DMS79 treated with DMSO at 0.1 percent for 48 hours (cell line): Measurements from ENCODE around the gene CDH3.

Source experiments
- DNase-seq: peaks from one replicate; lab custom pipeline; 2025; lab: John Stamatoyannopoulos, UW

The CDH3 gene

DNA sequence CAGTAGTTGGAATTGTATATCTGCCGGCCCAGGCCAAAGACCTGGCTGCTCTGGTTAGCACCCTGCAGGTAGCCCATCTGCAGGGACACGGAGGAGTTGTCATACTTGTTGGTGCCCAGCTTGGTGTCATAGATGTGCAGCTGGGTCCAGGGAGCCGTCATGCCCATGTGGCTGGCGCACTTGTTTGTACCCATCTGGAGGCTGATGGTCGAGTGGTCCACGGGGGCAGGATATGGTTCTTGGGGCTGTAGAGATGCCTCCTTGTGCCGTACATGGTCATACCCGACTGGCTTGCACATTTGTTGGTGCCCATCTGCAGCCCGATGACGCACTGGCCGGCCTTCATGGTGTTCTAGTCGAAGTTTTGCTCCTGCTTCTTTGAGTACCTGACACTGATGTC, 6.0 kb downstream of the CDH3 start:
- no peak for DNase-seq

DNA sequence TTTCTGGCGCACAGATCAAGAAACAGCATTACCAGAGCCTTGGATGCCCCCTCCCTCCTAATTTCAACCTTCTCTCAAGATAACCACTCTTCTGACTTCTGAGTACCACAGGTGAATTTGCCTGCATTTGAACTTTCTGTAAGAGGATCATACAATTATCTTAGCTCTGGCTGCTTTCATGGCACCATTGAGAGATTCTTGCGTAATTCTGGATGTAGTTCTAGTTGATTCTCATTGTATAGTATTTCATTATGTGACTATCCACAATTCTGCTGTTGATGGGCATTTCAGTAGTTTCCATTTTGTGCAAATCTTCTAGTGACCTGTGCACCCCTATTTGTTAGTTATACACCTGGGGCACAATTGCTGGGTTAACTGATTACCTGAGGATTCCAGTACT, 7.5 kb downstream of the CDH3 start:
- DNase-seq = no peak

DNA sequence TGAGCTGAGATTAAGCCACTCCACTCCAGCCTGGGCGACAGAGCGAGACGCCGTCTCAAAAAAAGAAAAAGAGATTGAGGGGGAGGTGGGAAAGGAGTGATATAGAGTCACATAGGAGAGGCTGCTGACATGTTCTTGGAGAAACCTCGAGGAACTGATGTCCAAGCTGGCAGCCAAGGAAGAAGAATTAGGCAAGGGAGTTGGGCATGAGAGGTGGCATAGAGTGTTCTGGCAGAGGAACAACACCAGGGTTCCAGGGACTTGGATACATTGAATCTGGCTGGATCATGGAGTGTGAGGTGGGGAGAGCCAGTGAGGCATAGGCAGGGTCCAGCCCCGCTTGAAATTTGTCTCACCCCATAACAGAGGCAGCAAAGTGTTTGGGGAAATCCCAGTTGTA, 10.7 kb downstream of the CDH3 start:
- no peak for DNase-seq

DNA sequence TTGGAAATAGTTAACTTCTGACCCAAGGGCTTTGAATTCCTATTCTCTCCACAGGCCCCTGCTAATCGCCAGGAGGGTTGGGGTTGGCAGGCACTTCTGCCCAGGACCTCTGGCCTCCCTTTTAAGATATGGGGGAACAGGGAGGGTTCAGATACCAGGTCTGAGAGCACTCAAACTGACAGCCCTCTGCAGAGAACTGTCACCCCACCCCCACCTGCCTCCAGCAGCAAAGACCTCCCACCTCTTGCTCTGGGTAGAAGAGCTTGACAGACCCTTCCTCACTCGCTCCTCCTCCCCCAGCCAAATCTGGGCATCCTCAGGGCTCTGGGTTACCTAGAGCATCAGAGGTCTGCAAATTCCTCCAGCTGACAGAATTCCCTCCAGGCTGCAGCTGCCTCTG, 11.6 kb downstream of the CDH3 start:
- no peak for DNase-seq

DNA sequence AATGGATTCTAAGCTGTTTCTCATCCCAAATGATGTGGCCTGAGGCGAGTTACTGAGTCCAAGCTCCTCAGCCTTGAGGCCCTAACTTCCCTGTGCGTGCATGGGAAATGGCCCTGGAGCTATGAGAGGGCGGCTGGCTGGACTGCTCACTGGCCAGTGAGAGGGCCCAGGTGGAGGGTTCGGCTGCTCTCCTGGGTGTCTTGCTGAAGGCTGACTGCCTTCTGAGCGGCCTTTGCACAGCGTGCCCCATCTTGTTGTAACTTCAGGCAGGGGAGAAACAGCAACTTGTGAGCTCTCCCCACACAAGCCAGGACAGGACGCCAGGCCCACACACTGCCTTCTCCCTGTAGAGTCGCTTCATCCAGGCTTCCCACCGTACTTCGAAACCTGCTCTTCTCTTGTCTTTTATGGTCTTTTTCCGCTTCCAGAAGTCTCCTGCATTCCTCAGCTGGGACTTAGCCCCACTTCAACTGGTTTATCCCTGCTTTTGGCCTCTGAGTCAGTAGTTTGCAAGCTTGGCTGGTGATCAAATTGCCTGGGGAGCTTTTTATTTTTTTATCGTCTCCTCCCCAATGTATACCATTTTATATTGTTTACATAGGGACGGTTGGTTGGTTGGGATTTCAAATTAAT, 13.3 kb downstream of the CDH3 start:
- DNase-seq = no peak

DNA sequence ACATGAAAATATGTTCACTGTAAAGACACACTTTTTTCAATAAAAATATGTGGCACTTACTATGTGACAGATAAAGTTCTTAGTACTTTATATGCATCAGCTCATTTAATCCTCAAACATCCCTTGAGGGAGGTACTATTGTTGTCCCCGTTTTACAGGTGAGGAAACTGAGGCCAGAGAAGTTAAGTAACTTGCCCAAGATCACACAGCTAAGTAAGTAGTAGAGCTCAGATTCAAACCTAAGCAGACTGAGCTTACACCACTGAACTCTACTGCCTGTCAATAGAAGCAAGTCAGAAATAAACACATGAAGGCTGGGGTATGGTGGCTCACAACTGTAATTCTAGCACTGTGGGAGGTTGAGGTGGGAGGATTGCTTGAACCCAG, 13.9 kb downstream of the CDH3 start:
- no peak for DNase-seq

DNA sequence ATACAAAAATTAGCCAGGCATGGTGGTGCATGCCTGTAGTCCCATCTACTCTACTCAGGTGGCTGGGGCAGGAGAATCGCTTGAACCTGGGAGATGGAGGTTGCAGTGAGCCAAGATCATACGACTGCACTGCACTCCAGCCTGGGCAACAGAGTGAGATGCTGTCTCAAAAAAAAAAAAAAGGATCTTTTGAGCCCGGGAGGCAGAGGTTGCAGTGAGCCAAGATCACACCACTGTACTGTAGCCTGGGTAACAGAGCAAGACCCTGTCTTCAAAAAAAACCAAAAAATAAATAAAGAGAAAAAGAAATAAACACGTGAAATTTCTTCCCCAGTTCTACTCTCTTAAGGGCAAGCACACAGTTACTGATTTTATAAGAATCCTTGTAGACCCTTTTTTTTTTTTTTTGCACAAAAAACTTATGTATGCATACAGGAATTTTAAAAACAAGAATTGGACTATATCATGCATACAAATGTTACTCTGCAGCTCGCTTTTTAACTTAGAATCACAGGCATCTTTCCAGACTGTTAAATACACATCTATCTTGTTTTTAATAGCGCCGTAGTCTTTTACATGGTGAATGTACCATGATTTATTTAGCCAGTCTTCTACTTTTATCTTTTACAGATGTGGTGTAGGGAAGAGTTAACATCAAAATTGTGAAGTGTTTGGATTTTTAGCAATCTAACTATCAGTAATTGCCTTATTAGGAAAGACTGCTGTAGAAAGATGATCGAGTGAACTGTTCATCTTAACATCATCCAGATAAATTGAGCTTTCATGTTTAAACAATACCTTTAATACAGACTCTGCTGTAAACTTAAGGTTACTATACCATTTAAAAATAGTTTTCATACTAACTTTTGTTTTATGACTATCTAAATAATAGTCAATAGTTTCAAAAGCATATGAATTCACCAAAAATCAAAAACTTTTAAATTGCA, 14.6 kb downstream of the CDH3 start:
- no peak for DNase-seq

DNA sequence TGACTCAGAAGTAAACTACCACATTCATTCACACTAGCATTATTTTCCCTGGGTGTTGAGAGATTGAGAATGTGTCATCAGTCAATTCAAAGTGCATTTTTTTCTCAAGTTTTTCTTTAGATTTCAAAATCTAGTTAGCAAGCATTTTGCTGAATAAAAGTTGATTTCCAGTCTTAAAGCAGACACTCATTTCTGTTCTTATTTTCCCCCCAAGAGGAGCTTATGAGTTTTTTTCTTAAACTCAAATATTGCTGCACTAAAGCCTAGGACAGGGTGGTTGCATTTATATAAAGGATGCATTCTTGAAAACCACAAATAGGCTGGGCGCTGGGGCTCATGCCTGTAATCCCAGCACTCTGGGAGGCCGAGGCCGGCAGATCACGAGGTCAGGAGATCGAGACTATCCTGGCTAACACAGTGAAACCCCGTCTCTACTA, 15.3 kb downstream of the CDH3 start:
- DNase-seq = no peak

DNA sequence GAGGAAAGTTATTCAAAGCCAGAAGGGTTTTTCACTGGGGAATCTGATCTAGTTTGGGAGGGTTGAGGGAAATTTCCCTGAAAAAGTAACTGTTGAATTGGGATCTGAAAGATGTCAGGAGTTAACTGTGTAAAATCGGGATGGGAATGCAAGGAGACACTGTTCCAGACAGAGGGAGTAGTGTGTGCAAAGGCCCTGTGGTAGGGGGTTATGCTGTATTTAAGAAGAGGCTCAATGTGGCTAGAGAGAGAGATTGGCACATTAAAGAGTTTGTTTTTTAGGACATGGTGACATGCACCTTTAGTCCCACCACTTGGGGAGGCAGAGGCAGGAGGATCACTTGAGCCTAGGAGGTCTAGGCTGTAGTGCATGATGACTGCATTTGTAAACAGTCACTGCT, 16.9 kb downstream of the CDH3 start:
- DNase-seq = no peak

DNA sequence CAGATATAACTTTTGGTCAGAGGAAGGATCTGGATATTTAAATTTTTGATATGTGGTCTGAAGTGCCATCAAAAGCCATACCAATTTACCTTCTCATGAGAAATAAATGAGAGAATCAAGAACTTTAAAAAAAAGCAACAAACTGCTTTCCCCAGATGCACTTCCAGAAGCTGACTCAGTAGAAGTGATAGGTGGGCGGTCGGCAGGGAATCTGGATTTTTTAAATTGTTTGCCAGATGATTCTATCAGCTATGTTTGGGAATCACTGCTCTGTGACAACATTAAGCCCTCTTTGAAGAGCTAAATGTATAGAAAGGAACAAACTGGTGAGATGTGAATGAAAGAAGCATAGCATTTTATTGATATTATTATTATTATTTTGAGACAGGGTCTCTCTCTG, 19.2 kb downstream of the CDH3 start:
- DNase-seq = no peak

DNA sequence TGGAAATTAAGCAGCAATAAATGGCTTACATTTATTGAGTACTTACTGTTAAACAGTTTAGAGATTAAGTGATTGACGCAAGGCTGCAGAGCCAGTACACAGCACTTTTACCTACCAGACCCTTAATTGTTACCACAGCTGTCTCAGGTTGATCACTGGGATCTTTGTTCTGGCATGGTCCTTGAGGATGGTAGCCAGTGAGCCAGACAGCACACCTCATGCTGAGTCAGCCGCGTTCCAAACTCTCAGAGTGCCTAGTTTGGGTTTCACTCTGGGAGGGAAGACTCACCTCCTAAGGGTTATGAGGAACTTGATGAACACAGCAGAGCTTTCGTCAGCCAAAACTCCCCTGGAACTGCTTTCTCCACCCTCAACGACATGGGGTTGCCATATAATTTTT, 20.4 kb downstream of the CDH3 start:
- no peak for DNase-seq

DNA sequence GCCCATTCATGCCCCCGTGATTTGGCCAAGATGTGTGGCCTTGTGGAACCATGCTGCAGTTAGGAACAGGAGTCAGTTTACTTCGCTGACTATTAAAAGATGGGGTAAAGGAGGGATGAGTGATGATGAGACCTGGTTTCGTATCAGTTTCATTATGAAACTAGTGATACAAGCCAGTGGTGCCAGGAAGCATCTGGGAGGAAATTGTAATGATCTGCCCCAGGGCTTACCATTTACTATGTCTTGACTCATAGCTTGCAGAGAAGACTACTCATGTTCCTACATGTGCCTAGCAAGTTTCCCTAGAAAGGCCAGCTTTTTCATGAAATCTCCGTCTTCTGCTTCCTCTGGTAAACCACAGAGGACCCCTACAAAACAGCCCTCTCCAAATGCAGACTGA, 23.2 kb downstream of the CDH3 start:
- no peak for DNase-seq

DNA sequence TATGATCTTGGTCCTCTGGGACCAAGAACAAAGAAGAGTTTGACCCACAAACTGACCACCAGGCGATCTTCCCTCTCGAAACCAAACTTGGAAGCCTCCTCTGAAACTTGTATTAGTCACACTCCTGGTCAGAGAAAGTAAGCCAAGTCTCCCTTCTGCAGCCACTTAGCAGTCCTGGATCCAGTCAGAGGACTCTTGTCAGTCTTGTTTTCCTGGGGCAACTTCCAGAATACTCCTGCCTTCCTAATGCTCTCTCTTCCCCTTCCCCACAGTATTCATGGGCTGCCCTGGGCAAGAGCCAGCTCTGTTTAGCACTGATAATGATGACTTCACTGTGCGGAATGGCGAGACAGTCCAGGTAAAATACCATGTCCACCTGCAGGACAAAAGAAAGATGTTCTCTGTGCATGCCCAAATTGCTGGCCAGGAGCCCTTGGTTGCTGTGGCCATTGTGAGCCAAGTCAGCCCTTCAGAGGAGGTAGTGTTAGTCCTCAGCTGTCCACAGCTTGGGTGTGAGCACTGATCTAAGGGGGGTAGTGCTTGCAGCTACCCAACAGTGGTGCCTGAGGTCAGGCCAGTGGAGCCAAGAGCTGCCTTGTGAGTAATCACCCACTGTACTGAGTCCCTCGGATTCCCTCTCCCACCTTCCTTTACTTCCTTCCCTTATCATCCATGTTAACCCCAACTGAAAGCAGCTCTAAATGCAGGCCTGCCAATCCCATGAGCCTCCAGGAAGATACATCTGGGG, 31.2 kb downstream of the CDH3 start:
- DNase-seq = no peak

DNA sequence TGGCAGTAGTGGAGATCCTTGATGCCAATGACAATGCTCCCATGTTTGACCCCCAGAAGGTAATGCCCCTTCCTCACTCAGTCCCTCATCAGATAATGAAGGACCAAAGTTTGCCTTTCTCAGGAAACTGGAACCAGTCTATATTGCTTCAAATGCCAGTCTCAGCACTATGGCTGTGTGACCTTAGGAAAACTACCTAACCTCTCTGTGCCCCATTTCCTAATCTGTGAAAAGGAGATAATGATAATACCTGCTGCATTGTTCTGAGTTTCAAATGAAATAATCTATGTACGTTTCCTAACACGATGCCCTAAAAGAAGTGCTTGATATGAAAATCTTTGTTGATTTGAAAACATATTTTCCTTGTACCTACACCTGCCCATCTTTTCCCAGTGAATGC, 35.9 kb downstream of the CDH3 start:
- no peak for DNase-seq

DNA sequence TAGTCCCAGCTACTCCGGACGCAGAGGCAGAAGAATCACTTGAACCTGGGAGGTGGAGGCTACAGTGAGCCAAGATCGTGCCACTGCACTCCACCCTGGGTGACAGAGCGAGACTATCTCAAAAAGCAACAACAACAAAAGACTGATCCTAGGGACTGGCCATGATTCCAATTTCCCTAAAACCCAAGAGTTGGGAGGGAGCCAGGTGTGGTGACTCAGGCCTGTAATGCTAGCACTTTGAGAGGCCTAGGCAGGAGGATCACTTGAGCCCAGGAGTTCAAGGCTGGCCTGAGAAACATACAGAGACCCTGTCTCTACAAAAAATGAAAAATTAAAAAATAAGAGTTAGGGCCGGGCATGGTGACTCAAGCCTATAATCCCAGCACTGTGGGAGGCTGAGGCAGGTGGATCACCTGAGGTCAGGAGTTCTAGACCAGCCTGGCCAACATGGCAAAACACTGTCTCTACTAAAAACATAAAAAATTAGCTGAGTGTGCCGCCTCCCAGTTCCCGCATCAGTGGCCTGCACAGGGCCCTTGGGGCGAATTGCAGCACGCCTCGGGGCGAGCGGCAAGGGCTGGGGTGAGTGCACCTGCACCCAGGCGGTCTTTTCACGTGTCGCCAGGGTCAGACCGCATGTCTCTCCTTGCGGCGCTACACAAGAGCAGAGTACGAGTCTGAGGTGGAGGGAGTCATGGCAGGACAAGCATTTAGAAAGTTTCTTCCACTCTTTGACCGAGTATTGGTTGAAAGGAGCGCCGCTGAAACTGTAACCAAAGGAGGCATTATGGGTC, 40.8 kb downstream of the CDH3 start:
- no peak for DNase-seq

DNA sequence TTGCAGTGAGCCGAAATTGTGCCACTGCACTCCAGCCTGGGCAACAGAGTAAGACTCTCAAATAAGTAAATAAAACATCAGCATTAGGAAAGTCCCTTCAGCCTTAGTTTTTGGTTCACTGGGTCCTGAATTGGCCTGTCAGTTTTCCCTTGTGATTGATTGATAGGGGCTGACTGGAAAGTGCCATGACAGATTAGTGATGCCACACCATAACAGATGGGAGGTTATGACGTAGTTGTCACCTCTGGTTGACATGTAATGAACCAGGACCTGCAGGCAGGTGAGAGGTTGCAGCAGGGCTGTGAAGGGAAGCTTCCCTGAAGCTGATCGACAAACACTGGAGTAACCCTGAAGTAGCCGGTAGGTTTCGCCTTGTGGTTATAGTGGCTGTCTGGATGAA, 41.8 kb downstream of the CDH3 start:
- DNase-seq = no peak

DNA sequence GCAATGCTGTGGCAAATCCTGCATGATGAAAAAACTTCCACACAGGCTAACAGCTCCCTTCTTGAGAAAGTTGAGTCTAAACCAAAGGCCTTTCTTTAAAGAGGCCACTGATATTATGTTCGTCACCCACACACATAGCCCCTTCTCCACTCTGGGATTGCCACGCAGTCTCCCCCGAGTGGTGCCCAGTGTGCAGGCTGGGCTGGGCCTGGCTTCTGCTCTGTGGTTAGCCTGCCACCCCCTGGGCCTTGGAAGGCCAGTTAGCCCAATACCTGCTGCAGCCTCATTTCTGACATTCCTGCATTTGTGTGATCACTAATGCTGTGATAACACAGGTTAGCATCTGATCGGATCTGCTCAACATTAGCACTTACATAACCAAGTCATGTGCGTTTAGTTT, 44.8 kb downstream of the CDH3 start:
- no peak for DNase-seq

DNA sequence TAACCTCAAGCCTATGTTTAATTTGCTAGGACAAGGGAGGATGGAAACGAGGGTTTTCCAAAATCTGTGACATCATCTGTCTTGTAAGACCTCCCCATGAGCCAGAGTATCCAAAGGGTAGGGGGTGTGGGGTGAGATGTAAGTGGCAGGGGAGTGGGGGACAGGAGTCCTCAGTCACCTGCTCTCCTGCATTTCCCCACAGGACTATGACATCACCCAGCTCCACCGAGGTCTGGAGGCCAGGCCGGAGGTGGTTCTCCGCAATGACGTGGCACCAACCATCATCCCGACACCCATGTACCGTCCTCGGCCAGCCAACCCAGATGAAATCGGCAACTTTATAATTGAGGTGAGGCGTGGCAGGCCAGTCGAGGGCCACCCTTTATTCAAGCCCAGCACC, 50.5 kb downstream of the CDH3 start:
- no peak for DNase-seq

DNA sequence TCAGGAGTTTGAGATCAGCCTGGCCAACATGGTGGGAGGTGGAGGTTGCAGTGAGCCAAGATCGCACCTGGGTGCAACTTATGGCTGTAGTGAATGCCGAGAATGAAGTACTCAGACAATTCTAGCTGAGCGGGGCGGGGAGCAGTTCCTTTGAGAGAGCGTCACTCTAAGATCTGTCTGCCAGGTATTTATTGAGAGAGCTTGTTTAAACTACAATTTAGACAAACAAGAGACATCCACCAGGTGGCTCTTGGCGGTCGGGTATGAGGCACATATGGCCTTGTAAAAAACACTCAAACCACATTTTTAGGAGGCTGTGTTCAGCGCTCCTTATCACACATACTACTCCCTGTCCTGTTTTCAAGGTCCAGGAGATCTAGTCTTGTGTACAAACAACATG, 51.4 kb downstream of the CDH3 start:
- no peak for DNase-seq

DNA sequence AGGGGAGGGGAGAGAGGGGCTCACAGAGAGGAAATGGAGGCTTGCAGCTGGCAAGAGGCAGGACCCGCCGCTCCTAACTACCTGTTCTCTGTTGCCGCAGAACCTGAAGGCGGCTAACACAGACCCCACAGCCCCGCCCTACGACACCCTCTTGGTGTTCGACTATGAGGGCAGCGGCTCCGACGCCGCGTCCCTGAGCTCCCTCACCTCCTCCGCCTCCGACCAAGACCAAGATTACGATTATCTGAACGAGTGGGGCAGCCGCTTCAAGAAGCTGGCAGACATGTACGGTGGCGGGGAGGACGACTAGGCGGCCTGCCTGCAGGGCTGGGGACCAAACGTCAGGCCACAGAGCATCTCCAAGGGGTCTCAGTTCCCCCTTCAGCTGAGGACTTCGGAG, 53.0 kb downstream of the CDH3 start:
- DNase-seq = no peak

DNA sequence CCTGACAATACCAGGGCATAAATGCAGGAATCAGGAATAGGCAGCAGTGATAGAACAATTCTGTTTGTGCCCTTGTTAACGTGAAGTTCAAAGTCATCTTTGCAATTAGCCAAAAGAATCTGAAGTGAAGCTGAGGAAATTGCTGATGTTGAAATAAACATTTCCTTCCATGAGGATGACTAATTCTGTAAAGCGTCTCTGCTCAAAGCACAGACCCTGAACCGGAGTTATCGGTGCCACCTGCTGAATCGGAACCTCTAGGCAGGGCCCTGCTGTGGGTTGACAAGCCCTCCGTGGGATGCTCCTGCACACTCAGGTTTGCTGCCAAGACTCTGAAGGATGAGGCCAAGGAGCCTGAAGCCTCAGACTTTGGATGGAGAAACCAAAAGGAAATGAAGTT, 55.0 kb downstream of the CDH3 start:
- DNase-seq = no peak

DNA sequence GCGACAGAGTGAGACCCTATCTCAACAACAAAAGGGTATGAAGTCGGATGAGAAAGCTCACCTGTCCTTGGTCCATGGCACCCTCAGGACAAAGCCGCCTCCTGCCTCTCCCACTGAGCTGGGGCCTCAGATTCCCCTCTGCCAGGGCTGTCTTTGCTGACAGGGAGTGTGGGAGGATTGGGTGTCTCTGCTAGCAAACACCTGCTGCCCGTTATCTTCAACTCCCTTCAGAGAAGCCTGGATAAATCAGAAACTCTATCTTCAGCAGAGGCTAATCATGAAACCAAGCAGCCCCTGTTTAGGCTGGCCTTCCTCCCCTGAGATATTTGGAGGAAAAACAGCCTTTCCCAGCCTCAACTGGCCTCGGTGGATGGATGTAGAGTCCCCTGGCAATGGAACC, 55.7 kb downstream of the CDH3 start:
- DNase-seq = no peak
